T-helper 2 cell treated with Interferon-gamma antibody and Interleukin-4, amounts not matched to agents 5 μg/mL and 100 μg/mL, for 36 hours (primary cell): Measurements from ENCODE around the gene FPGS.
"Not testable (repeated sequence)": the region's sequence is repeated elsewhere in the genome, so short reads cannot be mapped to it uniquely, and the experiment has no call there.

ENCODE experiments used
- DNase-seq: peaks from one replicate; pipeline ENCODE4 v3.0.0; 2021; ENCODE audit warnings: low spot score
- H3K27ac Mint-ChIP-seq: one replicate; pipeline ENCODE4 v1.8.0; 2021; ENCODE audit warnings: mild to moderate bottlenecking, mixed read lengths
- H3K27me3 Mint-ChIP-seq: one replicate; pipeline ENCODE4 v1.8.0; 2021; ENCODE audit warnings: low read depth, mixed read lengths
- H3K36me3 Mint-ChIP-seq: one replicate; pipeline ENCODE4 v1.8.0; 2021; ENCODE audit warnings: low read depth, mixed read lengths
- H3K4me1 Mint-ChIP-seq: one replicate; pipeline ENCODE4 v1.8.0; 2021; ENCODE audit warnings: low read depth, mixed read lengths
- H3K4me3 Mint-ChIP-seq: one replicate; pipeline ENCODE4 v1.8.0; 2022; ENCODE audit warnings: mild to moderate bottlenecking, moderate library complexity, mixed read lengths
- H3K9me3 Mint-ChIP-seq: one replicate; pipeline ENCODE4 v1.8.0; 2021; ENCODE audit warnings: mixed read lengths

FPGS gene

GRCh38 chr9:127802576-127803443 lies at the start of gene FPGS:
Gene FPGS, plus strand, starts transcription at chr9:127802882. Its CDS starts 43 bp downstream, at chr9:127802925.
- no peaks in the 10 kb centered on the region for H3K27me3 Mint-ChIP-seq
- no peaks in the 10 kb centered on the region for H3K9me3 Mint-ChIP-seq
- H3K27ac Mint-ChIP-seq: peak within 1 kb of the TSS; percentile 94
- peaks cover 17% of the 10 kb centered on the region for H3K36me3 Mint-ChIP-seq
- DNase-seq: peak; percentile 82
- peaks cover 19% of the 10 kb centered on the region for H3K4me1 Mint-ChIP-seq
- H3K4me3 Mint-ChIP-seq: peak within 1 kb of the TSS; percentile 97

GRCh38 chr9:127753148-127753547 lies 49.5 kb upstream of the FPGS start:
- Mint-ChIP-seq H3K4me1 (no peaks in the 10 kb centered on the region), H3K36me3 (peaks cover 29% of the 10 kb centered on the region), H3K4me3 (no peak overlapping the region), H3K27ac (no peak overlapping the region), H3K27me3 (no peaks in the 10 kb centered on the region), H3K9me3 (no peaks in the 10 kb centered on the region)
- no peak for DNase-seq

- Mint-ChIP-seq H3K36me3 (peaks cover 29% of the 10 kb centered on the region), H3K27me3 (no peaks in the 10 kb centered on the region), H3K4me3 (no peak overlapping the region), H3K4me1 (no peaks in the 10 kb centered on the region), H3K9me3 (no peaks in the 10 kb centered on the region), H3K27ac (no peak overlapping the region)
- no peak for DNase-seq
These were observed 49.1 kb upstream of the FPGS start for GRCh38 chr9:127753622-127754021.

- no peak for DNase-seq
- Mint-ChIP-seq H3K4me1 (peaks cover 2% of the 10 kb centered on the region), H3K4me3 (no peak overlapping the region), H3K27me3 (no peaks in the 10 kb centered on the region), H3K36me3 (peaks cover 26% of the 10 kb centered on the region), H3K27ac (no peak overlapping the region), H3K9me3 (no peaks in the 10 kb centered on the region)
These were observed 48.3 kb upstream of the FPGS start for GRCh38 chr9:127754099-127755060.

- Mint-ChIP-seq H3K4me1 (peaks cover 2% of the 10 kb centered on the region), H3K36me3 (peaks cover 22% of the 10 kb centered on the region), H3K4me3 (no peak overlapping the region), H3K9me3 (no peaks in the 10 kb centered on the region), H3K27ac (no peak overlapping the region), H3K27me3 (no peaks in the 10 kb centered on the region)
- no peak for DNase-seq
These were observed 47.3 kb upstream of the FPGS start for GRCh38 chr9:127755061-127756060.

- Mint-ChIP-seq H3K27me3 (no peaks in the 10 kb centered on the region), H3K27ac (no peak overlapping the region), H3K4me3 (no peak overlapping the region), H3K4me1 (peaks cover 2% of the 10 kb centered on the region), H3K9me3 (no peaks in the 10 kb centered on the region), H3K36me3 (peaks cover 18% of the 10 kb centered on the region)
- no peak for DNase-seq
These were observed 46.4 kb upstream of the FPGS start for GRCh38 chr9:127756233-127756632.

- H3K9me3 Mint-ChIP-seq, H3K4me1 Mint-ChIP-seq, H3K27ac Mint-ChIP-seq, DNase-seq, H3K4me3 Mint-ChIP-seq, H3K27me3 Mint-ChIP-seq: not testable (repeated sequence)
- H3K36me3 Mint-ChIP-seq: peaks cover 22% of the 10 kb centered on the region
These were observed 45.9 kb upstream of the FPGS start for GRCh38 chr9:127756776-127757175.

GRCh38 chr9:127758843-127759242 lies 43.8 kb upstream of the FPGS start:
- H3K27ac Mint-ChIP-seq: no peak overlapping the region
- H3K9me3 Mint-ChIP-seq: no peaks in the 10 kb centered on the region
- no peak for DNase-seq
- no peak overlapping the region for H3K4me3 Mint-ChIP-seq
- peaks cover 35% of the 10 kb centered on the region for H3K36me3 Mint-ChIP-seq
- no peaks in the 10 kb centered on the region for H3K27me3 Mint-ChIP-seq
- peaks cover 3% of the 10 kb centered on the region for H3K4me1 Mint-ChIP-seq

- Mint-ChIP-seq H3K36me3 (peaks cover 55% of the 10 kb centered on the region), H3K4me1 (peaks cover 14% of the 10 kb centered on the region), H3K9me3 (no peaks in the 10 kb centered on the region), H3K27ac (peak overlapping the region; percentile 49), H3K4me3 (no peak overlapping the region), H3K27me3 (no peaks in the 10 kb centered on the region)
- DNase-seq: no peak
These were observed 41.6 kb upstream of the FPGS start for GRCh38 chr9:127761061-127761460.

GRCh38 chr9:127761491-127761956 lies 41.2 kb upstream of the FPGS start:
- H3K27ac Mint-ChIP-seq: no peak overlapping the region
- H3K27me3 Mint-ChIP-seq: no peaks in the 10 kb centered on the region
- H3K4me3 Mint-ChIP-seq: no peak overlapping the region
- no peaks in the 10 kb centered on the region for H3K9me3 Mint-ChIP-seq
- DNase-seq: no peak
- peaks cover 60% of the 10 kb centered on the region for H3K36me3 Mint-ChIP-seq
- H3K4me1 Mint-ChIP-seq: peaks cover 19% of the 10 kb centered on the region

- DNase-seq: no peak
- peaks cover 22% of the 10 kb centered on the region for H3K4me1 Mint-ChIP-seq
- peak overlapping the region; percentile 27 for H3K27ac Mint-ChIP-seq
- peaks cover 61% of the 10 kb centered on the region for H3K36me3 Mint-ChIP-seq
- H3K9me3 Mint-ChIP-seq: no peaks in the 10 kb centered on the region
- no peaks in the 10 kb centered on the region for H3K27me3 Mint-ChIP-seq
- H3K4me3 Mint-ChIP-seq: no peak overlapping the region
These were observed 40.5 kb upstream of the FPGS start for GRCh38 chr9:127762111-127762676.

- Mint-ChIP-seq H3K9me3 (no peaks in the 10 kb centered on the region), H3K27me3 (no peaks in the 10 kb centered on the region), H3K36me3 (peaks cover 66% of the 10 kb centered on the region), H3K4me1 (peaks cover 33% of the 10 kb centered on the region), H3K4me3 (no peak overlapping the region), H3K27ac (peak overlapping the region; percentile 16)
- no peak for DNase-seq
These were observed 38.7 kb upstream of the FPGS start for GRCh38 chr9:127763918-127764384.

- peak overlapping the region; percentile 65 for H3K27ac Mint-ChIP-seq
- H3K36me3 Mint-ChIP-seq: peaks cover 79% of the 10 kb centered on the region
- no peaks in the 10 kb centered on the region for H3K27me3 Mint-ChIP-seq
- peaks cover 40% of the 10 kb centered on the region for H3K4me1 Mint-ChIP-seq
- H3K4me3 Mint-ChIP-seq: no peak overlapping the region
- no peaks in the 10 kb centered on the region for H3K9me3 Mint-ChIP-seq
- DNase-seq: no peak
These were observed 37.3 kb upstream of the FPGS start for GRCh38 chr9:127765418-127765817.
